Measurements from ENCODE around the gene WDR89.

DNA sequence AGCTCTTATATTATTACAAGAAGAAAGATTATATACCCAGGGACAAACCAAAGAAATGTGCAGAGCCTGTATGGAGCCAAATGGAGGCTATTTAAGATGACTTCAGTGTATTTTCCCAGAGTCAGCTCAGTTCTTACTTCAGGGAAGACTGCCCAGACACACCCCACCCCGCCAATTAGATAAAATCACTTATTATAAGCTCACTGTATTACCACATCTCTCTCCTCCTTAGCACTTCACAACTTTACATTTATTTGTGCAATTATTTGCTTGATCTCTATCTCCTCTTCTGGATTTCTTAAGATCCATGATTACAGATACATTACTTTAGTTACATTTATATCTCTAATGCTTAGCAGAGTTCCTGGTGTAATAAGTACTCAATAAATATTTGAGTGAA, 24.7 kb upstream of the WDR89 start:
- TF ChIP-seq, protein P1, sequence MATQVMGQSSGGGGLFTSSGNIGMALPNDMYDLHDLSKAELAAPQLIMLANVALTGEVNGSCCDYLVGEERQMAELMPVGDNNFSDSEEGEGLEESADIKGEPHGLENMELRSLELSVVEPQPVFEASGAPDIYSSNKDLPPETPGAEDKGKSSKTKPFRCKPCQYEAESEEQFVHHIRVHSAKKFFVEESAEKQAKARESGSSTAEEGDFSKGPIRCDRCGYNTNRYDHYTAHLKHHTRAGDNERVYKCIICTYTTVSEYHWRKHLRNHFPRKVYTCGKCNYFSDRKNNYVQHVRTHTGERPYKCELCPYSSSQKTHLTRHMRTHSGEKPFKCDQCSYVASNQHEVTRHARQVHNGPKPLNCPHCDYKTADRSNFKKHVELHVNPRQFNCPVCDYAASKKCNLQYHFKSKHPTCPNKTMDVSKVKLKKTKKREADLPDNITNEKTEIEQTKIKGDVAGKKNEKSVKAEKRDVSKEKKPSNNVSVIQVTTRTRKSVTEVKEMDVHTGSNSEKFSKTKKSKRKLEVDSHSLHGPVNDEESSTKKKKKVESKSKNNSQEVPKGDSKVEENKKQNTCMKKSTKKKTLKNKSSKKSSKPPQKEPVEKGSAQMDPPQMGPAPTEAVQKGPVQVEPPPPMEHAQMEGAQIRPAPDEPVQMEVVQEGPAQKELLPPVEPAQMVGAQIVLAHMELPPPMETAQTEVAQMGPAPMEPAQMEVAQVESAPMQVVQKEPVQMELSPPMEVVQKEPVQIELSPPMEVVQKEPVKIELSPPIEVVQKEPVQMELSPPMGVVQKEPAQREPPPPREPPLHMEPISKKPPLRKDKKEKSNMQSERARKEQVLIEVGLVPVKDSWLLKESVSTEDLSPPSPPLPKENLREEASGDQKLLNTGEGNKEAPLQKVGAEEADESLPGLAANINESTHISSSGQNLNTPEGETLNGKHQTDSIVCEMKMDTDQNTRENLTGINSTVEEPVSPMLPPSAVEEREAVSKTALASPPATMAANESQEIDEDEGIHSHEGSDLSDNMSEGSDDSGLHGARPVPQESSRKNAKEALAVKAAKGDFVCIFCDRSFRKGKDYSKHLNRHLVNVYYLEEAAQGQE (IDR thresholded peaks at IDR 0.05): no peak
- TF ChIP-seq JUND (IDR thresholded peaks at IDR 0.05) (no peak), RAD21 (IDR thresholded peaks at IDR 0.05) (no peak)
- TF ChIP-seq, protein P2, sequence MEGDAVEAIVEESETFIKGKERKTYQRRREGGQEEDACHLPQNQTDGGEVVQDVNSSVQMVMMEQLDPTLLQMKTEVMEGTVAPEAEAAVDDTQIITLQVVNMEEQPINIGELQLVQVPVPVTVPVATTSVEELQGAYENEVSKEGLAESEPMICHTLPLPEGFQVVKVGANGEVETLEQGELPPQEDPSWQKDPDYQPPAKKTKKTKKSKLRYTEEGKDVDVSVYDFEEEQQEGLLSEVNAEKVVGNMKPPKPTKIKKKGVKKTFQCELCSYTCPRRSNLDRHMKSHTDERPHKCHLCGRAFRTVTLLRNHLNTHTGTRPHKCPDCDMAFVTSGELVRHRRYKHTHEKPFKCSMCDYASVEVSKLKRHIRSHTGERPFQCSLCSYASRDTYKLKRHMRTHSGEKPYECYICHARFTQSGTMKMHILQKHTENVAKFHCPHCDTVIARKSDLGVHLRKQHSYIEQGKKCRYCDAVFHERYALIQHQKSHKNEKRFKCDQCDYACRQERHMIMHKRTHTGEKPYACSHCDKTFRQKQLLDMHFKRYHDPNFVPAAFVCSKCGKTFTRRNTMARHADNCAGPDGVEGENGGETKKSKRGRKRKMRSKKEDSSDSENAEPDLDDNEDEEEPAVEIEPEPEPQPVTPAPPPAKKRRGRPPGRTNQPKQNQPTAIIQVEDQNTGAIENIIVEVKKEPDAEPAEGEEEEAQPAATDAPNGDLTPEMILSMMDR (IDR thresholded peaks at IDR 0.05; ENCODE audit: low read depth, low read length, missing input control): no peak

All from liver (tissue), 3 donors.